ENCODE results near the gene UNC13A.

UNC13A gene

GRCh38 chr19:17703824-17704463, 15.8 kb upstream of the UNC13A start:
- DNase-seq: peak; percentile 23

DNA sequence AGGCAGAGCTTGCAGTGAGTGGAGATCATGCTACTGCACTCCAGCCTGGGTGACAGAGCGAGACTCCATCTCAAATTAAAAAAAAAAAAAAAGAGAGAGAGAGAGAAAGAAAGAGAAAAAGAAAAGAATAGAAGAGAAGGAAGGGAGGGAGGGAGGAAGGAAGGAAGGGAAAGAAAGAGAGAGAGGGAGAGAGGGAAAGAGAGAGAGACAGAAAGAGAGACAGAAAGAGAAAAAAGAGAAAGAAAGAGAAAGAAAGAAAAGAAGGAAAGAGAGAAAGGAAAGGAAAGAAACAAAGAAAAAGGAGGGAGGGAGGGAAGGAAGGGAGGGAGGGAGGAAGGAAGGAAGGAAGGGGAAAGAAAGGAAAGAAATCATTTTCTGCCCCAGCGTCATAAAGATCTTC, 7.0 kb upstream of the UNC13A start:
- DNase-seq: no peak

DNA sequence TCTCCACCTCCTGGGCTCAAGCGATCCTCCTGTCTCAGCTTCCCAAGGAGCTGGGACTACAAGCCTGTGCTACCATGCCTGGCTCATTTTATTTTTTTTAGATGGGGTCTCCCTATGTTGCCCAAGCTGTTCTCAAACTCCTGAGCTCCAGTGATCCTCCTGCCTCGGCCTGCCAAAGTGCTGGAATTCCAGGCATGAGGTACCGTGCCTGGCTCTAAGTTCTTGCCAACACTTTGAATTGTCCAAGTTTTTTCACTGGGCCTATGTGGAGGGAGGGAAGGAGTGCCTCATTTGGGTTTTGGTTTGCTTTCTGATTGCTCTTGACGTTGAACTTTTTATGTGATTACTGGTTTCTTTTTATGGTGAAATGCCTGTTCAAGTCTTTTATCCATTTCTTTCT, 4.4 kb upstream of the UNC13A start:
- no peak for DNase-seq

DNA sequence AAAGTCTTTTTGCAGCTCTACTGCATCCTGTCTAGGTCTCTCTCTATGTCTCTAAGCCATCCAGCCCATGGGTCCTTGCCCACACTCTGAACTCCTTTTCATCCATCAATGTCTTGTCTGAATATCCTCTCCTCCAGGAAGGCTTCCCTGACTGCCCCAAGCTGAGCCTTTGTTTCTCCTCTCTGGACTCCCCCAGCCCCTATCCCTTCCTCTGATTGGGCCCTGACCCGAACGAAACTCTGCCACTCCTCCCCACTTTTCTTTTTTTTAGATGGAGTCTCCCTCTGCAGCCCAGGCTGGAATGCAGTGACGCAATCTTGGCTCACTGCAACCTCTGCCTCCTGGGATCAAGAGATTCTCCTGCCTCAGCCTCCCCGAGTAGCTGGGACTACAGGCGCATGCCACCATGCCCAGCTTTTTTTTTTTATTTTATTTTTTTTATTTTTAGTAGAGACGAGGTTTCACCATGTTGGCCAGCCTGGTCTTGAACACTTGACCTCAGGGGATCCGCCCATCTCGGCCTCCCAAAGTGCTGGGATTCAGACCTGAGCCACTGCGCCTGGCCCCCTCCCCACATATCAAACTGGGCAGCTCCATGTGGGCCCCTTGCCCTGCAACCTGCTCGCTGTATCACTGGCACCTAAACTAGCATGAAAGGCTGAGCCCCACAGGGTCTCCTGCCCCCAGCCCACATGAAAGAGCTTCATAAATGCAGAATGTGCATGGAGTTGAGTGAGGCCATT, 870 bp upstream of the UNC13A start:
- no peak for DNase-seq

DNA sequence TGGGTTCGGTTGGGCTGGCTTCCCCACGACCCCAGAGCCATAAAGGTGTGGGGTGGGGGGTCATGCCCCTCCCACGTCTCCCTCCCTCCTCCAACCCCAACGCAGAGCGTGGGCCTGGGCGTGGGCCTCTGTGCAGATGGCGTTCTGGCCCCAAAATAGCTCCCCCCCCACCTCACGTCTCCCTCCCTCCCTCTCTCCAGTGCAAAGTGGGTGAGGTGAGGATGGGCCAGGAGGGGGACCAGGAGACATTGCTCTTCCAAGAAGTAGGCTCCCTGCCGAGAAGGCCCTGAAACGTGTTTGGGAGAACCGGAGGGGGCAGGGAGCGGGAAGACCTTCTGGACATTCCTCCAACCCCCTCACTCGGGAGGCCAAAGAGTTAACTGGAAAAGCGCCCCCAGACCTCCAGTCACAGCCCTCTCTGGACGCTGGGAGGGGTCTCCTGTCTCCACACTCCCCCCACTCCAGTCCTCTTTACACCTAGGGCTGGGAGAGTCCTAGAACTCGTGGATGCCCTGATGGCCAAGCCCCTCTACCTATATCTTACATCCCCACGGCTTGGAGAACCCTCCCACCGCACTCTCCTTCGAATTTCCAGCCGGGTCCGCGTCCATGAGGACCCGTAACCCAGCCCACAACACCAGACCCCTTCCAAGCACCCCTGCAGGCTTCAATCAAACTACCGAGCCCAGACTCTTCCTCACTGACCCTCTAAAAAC, 855 bp downstream of the UNC13A start:
- no peak for DNase-seq

GRCh38 chr19:17686592-17687024, 1.5 kb downstream of the UNC13A start:
- no peak for DNase-seq

GRCh38 chr19:17686023-17686521, 2.1 kb downstream of the UNC13A start:
- no peak for DNase-seq

- no peak for DNase-seq
These were observed 2.6 kb downstream of the UNC13A start for GRCh38 chr19:17685451-17686022.

DNA sequence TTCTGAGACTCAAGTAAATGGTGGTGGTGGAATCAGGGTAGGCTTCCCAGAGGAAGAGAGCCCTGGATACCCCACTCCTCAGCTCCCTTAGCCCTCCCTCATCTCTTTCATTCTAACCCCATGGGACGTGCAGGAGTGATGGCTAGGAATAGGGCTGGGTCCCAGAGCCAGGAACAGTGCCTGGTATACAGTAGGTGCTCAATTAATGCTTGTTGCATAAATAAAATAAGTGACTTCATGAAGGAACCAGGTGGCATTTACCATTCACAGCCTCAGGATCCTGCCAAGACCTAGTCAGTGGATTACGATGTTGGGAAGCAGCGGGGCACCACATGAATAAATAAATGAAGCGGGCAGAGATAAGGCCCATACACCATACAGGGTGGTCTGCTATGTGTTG, 3.9 kb downstream of the UNC13A start:
- DNase-seq: no peak

DNA sequence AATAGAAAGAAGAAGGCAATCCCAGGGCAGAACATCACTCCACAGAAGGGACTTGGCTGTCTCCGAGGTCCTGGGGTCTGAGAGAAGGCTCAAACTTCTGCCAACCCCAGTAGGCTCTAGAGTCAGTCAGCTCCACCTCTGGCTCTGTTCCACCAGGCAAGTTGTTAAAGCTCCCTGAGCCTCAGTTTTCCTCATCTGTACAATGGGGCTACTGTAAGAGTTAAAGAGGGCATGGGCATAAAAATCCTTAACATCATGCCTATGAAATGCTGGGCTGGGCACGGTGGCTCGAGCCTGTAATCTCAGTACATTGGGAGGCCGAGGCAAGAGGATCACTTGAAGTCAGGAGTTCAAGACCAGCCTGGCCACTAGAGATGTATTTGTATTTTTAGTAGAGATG, 5.1 kb downstream of the UNC13A start:
- no peak for DNase-seq

GRCh38 chr19:17682273-17682672, 5.9 kb downstream of the UNC13A start:
- DNase-seq: no peak

DNA sequence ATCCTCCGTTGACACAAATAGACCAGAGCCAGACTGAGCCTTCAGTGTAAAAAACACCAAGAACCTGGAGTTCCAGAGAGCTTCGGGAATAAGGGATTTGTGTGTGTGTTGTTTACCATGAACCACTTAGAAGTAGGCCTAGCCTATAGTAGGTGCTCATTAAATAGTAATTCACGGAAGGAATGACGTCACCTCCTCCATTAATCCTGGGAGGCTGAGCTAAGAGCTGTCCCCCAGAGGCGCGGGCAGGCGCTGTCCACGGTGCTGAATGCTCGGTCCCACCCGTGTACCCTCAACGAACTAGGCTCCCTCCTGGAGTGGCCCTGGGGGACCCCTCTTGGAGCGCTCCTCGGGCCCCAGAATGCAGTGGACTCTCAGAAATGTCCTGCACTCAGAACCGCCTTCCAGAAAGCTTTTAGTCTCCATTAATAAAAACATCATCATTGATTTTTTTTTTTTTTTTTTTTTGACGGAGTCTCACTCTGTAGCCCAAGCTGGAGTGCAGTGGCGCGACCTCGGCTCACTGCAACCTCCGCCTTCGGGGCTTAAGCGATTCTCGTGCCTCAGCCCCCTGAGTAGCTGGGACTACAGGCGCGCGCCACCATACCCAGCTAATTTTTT, 6.5 kb downstream of the UNC13A start:
- DNase-seq: peak; percentile 73

DNA sequence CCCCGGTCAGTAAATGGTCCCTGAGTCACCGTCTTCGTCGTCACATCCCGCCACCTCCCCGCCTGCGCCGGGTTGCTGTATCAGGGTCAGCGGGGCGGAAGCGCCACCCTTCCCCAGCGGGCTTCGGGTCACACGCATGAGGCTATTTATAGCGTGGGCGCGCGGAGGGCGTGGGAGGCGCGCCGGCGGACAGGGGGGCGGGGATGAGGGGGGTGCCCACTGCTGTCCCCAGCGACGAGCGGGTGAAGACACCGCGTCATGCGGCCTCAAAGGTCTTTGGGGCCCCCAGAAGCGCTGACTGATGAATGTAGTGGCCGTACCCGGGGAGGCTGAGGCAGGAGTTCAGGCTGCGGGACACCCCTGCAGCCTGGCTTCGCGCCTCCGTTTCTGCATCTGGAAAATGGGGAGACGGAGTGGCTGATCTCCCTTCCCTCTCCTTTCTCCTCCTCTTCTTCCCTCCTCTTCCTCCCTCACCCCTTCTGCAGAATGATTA, 7.9 kb downstream of the UNC13A start:
- peak; percentile 86 for DNase-seq

- no peak for DNase-seq
These were observed 8.5 kb downstream of the UNC13A start for GRCh38 chr19:17679526-17680229.

DNA sequence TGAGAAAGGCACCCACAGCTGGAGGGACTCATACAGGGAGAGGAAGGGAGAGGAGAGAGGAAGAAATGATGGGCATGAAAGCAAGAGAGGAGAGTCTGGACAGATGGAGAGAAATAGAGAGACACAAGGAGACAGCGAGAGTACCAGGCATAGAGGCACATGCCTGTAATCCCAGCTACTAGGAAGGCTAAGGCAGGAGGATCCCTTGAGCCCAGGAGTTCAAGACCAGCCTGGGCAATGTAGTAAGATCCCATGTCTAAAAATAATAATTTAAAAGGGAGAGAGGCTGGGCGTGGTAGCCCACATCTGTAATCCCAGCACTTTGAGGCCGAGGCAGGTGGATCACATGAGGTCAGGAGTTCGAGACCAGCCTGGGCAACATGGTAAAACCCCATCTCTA, 9.3 kb downstream of the UNC13A start:
- DNase-seq: no peak

DNA sequence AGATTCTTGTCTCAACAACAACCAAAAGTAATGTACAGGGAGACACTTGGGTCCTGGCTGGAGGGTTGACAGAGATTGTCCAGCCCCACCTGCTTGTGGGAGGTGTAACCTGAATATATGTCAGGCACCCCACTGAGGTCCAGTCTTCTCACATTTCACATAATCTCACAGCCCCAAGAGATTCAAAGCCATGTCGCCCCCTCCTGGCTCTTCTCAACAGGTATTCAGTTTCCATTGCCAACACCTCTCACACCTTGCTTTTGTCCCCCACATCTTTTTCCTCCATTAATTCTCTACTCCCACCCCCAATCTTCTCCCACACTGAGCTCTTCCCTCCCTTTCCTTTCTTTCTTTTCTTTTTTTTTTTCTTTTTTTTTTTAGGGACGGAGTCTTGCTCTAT, 11.2 kb downstream of the UNC13A start:
- no peak for DNase-seq

DNA sequence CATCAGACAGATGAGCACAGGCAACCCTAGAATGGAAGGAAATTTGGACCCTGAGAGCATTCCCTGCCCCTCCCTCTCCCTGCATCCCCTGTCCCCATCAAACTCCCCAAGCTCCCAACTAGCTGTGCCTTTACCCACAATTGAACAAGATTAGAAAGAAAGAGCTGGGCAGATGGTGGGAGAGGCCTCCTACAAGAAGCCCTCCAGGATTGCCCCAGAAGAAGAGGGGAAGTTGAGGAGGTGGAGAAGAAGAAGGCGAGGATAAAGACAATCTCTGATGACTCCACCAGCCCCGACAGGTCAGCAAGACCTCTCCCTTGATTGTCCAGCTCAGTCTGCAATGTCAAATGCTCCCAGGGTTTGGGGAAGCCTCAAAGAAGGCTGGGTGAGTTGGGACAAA, 11.9 kb downstream of the UNC13A start:
- DNase-seq: no peak

DNA sequence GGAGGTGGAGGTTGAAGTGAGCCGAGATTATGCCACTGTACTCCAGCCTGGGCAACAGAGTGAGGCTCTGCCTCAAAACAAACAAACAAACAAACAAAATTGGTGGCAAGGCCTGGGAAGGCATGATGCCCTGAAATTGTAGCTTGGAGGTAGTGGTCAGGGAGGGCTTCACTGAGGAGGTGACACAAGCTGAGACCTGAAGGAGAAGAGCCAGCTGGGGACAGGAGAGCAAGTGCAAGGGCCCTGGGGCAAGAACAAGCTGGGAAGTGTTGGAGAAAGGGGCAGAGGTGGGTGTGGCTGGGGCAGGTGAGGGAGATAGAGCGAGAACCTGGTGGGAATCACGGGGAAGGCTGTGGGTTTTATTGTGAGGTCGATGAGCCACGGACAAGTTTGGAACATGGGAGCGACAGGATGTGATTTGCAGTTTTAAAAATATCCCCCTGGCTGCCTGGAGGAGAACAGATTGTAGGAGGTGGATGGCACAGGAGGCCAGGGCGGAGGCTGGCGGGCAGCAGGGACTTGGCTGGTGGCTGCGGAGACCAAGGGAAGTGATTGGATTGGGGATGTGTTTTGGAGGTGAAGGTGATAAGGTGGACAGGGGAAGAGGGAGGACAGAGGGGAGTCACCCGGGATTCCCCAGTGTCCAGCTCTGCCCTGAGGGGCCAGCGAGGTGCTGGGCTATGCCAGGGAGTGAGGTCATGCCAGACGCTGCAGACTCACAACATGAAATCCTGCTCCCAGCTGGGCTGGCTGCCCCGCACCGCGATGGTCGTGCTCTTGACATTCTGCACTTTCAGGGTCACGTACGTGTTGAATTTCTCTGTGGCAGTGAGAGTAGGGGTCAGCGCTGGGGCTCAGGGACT, 14.0 kb downstream of the UNC13A start:
- DNase-seq: no peak

GRCh38 chr19:17671906-17672305, 16.2 kb downstream of the UNC13A start:
- DNase-seq: peak; percentile 22

GRCh38 chr19:17669419-17669818, 18.7 kb downstream of the UNC13A start:
- no peak for DNase-seq

GRCh38 chr19:17665058-17665457, 23.1 kb downstream of the UNC13A start:
- no peak for DNase-seq
